MM.1S (cell line): ENCODE measurements around the gene CCR2.

Source experiments
- DNase-seq: peaks from one replicate; pipeline ENCODE4 v3.0.0-alpha.2; 2015
- H2AFZ ChIP-seq: fragments of 300-600 bp; sonication (generic); 2 replicates; pipeline ENCODE4 v1.6.0; 2016; ENCODE audit warnings: antibody characterized with exemption, low read length
- H3F3A ChIP-seq: fragments of 300-600 bp; sonication (generic); 2 replicates; pipeline ENCODE4 v1.6.1; 2016; ENCODE audit warnings: mild to moderate bottlenecking, antibody characterized with exemption, low read length, moderate library complexity, mixed read lengths; ENCODE audit not compliant: insufficient read depth
- H3K27ac ChIP-seq: fragments of 300-600 bp; sonication (generic); 2 replicates; pipeline ENCODE4 v1.5.1; 2016; ENCODE audit warnings: mild to moderate bottlenecking, low read length
- H3K27me3 ChIP-seq: fragments of 300-600 bp; sonication (generic); replicated peaks from 2 replicates; pipeline ENCODE4 v1.6.0; 2016; ENCODE audit warnings: low read length; ENCODE audit not compliant: insufficient read depth
- H3K36me3 ChIP-seq: fragments of 300-600 bp; sonication (generic); replicated peaks from 2 replicates; pipeline ENCODE4 v1.6.1; 2016; ENCODE audit warnings: mild to moderate bottlenecking, low read length, mixed read lengths; ENCODE audit not compliant: insufficient read depth
- H3K4me1 ChIP-seq: fragments of 300-600 bp; sonication (generic); 2 replicates; pipeline ENCODE4 v1.6.1; 2016; ENCODE audit warnings: low read length, mixed read lengths
- H3K4me2 ChIP-seq: fragments of 300-600 bp; sonication (generic); 2 replicates; pipeline ENCODE4 v1.6.0; 2016; ENCODE audit warnings: low read depth, low read length
- H3K4me3 ChIP-seq: fragments of 300-600 bp; sonication (generic); 2 replicates; pipeline ENCODE4 v1.5.1; 2016; ENCODE audit warnings: low read length, mixed read lengths
- H3K79me2 ChIP-seq: fragments of 300-600 bp; sonication (generic); 2 replicates; pipeline ENCODE4 v1.6.1; 2016; ENCODE audit warnings: mixed run types, low read length, mixed read lengths
- H3K9ac ChIP-seq: fragments of 300-600 bp; sonication (generic); 2 replicates; pipeline ENCODE4 v1.6.1; 2016; ENCODE audit warnings: low read length, mixed read lengths
- H3K9me2 ChIP-seq: fragments of 300-600 bp; sonication (generic); replicated peaks from 2 replicates; pipeline ENCODE4 v1.6.1; 2016; ENCODE audit warnings: mild to moderate bottlenecking, low read length, mixed read lengths; ENCODE audit not compliant: insufficient read depth
- H3K9me3 ChIP-seq: fragments of 300-600 bp; sonication (generic); replicated peaks from 2 replicates; pipeline ENCODE4 v1.6.1; 2016; ENCODE audit warnings: mild to moderate bottlenecking, low read length, mixed read lengths; ENCODE audit not compliant: insufficient read depth
- H4K20me1 ChIP-seq: fragments of 300-600 bp; sonication (generic); 2 replicates; pipeline ENCODE4 v1.6.1; 2016; ENCODE audit warnings: mild to moderate bottlenecking, low read length, moderate library complexity, mixed read lengths; ENCODE audit not compliant: insufficient read depth
- CTCF ChIP-seq: fragments of 300-600 bp; sonication (generic); IDR thresholded peaks from 2 replicates; pipeline ENCODE4 v1.5.1; 2016; ENCODE audit warnings: antibody characterized with exemption, low read length, mixed read lengths
- EZH2 ChIP-seq: fragments of 300-600 bp; sonication (generic); optimal IDR thresholded peaks from 2 replicates; pipeline ENCODE3; 2017; ENCODE audit warnings: low read depth, mild to moderate bottlenecking, antibody characterized with exemption, low read length, mixed read lengths
- EZH2phosphoT487 ChIP-seq: fragments of 300-600 bp; sonication (generic); IDR thresholded peaks from 2 replicates; pipeline ENCODE4 v1.6.1; 2018; ENCODE audit warnings: antibody characterized with exemption, low read length

Gene CCR2

DNA sequence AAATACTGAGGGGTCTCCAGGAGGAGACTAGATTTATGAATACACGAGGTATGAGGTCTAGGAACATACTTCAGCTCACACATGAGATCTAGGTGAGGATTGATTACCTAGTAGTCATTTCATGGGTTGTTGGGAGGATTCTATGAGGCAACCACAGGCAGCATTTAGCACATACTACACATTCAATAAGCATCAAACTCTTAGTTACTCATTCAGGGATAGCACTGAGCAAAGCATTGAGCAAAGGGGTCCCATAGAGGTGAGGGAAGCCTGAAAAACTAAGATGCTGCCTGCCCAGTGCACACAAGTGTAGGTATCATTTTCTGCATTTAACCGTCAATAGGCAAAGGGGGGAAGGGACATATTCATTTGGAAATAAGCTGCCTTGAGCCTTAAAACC lies 21.3 kb downstream of the CCR2 start:
- peaks cover 12% of the 10 kb centered on the region for H3F3A ChIP-seq
- no peak for DNase-seq
- no peak overlapping the region for H3K4me3 ChIP-seq
- no peaks in the 10 kb centered on the region for H3K27me3 ChIP-seq
- H3K9me2 ChIP-seq, result no peaks in the 10 kb centered on the region
- no peaks in the 10 kb centered on the region for H3K79me2 ChIP-seq
- no peak overlapping the region for H2AFZ ChIP-seq
- H4K20me1 ChIP-seq, result no peaks in the 10 kb centered on the region
- H3K27ac ChIP-seq, result no peak overlapping the region
- H3K36me3 ChIP-seq, result no peaks in the 10 kb centered on the region
- H3K4me1 ChIP-seq, result peaks cover 58% of the 10 kb centered on the region
- no peaks in the 10 kb centered on the region for H3K9me3 ChIP-seq
- TF ChIP-seq EZH2 (no peak), EZH2phosphoT487 (no peak), CTCF (no peak)
- peak overlapping the region; percentile 6; the same call in 1 of the 2 replicates for H3K4me2 ChIP-seq
- H3K9ac ChIP-seq, result no peak overlapping the region

DNA sequence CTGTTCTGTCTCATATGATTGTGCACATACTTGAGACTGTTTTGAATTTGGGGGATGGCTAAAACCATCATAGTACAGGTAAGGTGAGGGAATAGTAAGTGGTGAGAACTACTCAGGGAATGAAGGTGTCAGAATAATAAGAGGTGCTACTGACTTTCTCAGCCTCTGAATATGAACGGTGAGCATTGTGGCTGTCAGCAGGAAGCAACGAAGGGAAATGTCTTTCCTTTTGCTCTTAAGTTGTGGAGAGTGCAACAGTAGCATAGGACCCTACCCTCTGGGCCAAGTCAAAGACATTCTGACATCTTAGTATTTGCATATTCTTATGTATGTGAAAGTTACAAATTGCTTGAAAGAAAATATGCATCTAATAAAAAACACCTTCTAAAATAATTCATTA lies 21.9 kb downstream of the CCR2 start:
- DNase-seq, result peak; percentile 41
- peaks cover 58% of the 10 kb centered on the region for H3K4me1 ChIP-seq
- H3K27ac ChIP-seq, result no peak overlapping the region; the same call in 1 of the 2 replicates
- H3K4me2 ChIP-seq, result peak overlapping the region; percentile 6; the same call in 1 of the 2 replicates
- H3K9ac ChIP-seq, result peak overlapping the region; percentile 7; the same call in 1 of the 2 replicates
- TF ChIP-seq CTCF (no peak), EZH2phosphoT487 (no peak), EZH2 (no peak)
- H3K9me2 ChIP-seq, result no peaks in the 10 kb centered on the region
- no peaks in the 10 kb centered on the region for H3K79me2 ChIP-seq
- H3F3A ChIP-seq, result peaks cover 14% of the 10 kb centered on the region
- no peak overlapping the region for H3K4me3 ChIP-seq
- no peaks in the 10 kb centered on the region for H3K36me3 ChIP-seq
- H2AFZ ChIP-seq, result no peak overlapping the region
- no peaks in the 10 kb centered on the region for H4K20me1 ChIP-seq
- no peaks in the 10 kb centered on the region for H3K9me3 ChIP-seq
- H3K27me3 ChIP-seq, result no peaks in the 10 kb centered on the region

- Histone ChIP-seq H3K9me2 (no peaks in the 10 kb centered on the region), H3K36me3 (no peaks in the 10 kb centered on the region), H4K20me1 (no peaks in the 10 kb centered on the region), H3K9ac (no peak overlapping the region), H3F3A (peaks cover 30% of the 10 kb centered on the region), H3K4me2 (peak overlapping the region; percentile 47), H3K9me3 (no peaks in the 10 kb centered on the region), H3K4me3 (no peak overlapping the region), H3K4me1 (peaks cover 56% of the 10 kb centered on the region), H3K79me2 (no peaks in the 10 kb centered on the region), H2AFZ (peak overlapping the region; percentile 27), H3K27ac (peak overlapping the region; percentile 12; the same call in 1 of the 2 replicates), H3K27me3 (no peaks in the 10 kb centered on the region)
- peak; percentile 80 for DNase-seq
- peak; percentile 92 for TF ChIP-seq CTCF
- TF ChIP-seq EZH2phosphoT487, result no peak
Measured at GRCh38 chr3:46378426-46378942, 24.6 kb downstream of the CCR2 start.
